Panc1 (cell line): Measurements from ENCODE around the gene HOXA2.

Source experiments
- POLR2AphosphoS5 ChIP-seq: IDR thresholded peaks from 2 replicates; pipeline ENCODE4 v1.6.1; 2012; ENCODE audit warnings: mild to moderate bottlenecking, low read depth, low read length, moderate library complexity
- TF ChIP-seq, protein P1 (sequence below): fragments of 450-650 bp; IDR thresholded peaks from 2 replicates; pipeline ENCODE4 v1.5.1; 2017; ENCODE audit warnings: mild to moderate bottlenecking
- TF ChIP-seq, protein P2 (sequence below), 2 experiments: IDR thresholded peaks; 2 replicates each; pipeline ENCODE4 v1.6.1; 2011 to 2012; ENCODE audit warnings: low read depth in 2 of 2, control low read depth in 1 of 2, low read length in 1 of 2, mild to moderate bottlenecking in 1 of 2, moderate library complexity in 1 of 2; ENCODE audit not compliant: insufficient read depth in 1 of 2

DNA sequence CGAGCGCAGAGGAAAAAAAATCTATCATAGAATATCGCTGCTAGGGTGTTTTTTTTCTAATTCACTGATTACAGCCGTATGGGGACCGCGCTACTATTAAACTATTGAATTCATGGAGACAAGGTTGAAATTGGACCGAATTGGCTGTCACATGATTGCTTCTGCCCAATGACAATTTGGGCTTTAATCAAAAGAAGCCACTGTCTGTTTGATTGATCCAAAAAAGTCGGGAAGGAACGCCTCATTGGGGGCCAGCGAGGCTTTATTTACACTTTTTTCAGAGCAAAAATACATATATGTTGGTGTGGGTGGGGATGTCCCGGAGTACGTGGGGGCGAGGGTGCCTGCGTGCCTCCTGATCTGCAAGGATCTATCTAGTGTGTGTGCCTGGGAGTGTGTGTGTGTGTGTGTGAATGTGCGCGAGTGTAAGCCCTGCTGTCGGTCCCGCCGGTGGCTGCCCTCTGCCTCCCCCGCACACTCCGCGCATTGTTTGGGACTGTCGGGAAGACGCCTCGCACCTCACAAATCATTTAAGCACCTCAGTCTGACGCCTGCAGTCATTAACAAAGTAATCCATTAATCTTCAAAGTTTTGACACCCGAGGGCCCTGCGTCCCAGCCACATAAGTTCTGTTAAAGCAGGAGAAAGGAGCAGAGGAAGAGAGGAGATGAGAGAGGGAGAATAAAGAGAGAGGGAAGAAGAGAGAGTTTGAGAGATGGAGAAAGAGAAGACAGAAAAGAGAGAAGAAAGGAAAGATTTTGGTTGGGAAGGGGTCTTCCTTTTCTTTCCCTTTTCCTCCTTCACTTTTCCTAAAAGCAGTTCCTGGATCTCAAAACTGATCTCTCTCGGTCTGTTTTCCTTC lies at the start of gene HOXA2:
- TF ChIP-seq, protein P1, sequence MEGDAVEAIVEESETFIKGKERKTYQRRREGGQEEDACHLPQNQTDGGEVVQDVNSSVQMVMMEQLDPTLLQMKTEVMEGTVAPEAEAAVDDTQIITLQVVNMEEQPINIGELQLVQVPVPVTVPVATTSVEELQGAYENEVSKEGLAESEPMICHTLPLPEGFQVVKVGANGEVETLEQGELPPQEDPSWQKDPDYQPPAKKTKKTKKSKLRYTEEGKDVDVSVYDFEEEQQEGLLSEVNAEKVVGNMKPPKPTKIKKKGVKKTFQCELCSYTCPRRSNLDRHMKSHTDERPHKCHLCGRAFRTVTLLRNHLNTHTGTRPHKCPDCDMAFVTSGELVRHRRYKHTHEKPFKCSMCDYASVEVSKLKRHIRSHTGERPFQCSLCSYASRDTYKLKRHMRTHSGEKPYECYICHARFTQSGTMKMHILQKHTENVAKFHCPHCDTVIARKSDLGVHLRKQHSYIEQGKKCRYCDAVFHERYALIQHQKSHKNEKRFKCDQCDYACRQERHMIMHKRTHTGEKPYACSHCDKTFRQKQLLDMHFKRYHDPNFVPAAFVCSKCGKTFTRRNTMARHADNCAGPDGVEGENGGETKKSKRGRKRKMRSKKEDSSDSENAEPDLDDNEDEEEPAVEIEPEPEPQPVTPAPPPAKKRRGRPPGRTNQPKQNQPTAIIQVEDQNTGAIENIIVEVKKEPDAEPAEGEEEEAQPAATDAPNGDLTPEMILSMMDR, result no peak
- no peak; the same call in 1 of the 2 replicates for TF ChIP-seq POLR2AphosphoS5
- TF ChIP-seq, protein P2, sequence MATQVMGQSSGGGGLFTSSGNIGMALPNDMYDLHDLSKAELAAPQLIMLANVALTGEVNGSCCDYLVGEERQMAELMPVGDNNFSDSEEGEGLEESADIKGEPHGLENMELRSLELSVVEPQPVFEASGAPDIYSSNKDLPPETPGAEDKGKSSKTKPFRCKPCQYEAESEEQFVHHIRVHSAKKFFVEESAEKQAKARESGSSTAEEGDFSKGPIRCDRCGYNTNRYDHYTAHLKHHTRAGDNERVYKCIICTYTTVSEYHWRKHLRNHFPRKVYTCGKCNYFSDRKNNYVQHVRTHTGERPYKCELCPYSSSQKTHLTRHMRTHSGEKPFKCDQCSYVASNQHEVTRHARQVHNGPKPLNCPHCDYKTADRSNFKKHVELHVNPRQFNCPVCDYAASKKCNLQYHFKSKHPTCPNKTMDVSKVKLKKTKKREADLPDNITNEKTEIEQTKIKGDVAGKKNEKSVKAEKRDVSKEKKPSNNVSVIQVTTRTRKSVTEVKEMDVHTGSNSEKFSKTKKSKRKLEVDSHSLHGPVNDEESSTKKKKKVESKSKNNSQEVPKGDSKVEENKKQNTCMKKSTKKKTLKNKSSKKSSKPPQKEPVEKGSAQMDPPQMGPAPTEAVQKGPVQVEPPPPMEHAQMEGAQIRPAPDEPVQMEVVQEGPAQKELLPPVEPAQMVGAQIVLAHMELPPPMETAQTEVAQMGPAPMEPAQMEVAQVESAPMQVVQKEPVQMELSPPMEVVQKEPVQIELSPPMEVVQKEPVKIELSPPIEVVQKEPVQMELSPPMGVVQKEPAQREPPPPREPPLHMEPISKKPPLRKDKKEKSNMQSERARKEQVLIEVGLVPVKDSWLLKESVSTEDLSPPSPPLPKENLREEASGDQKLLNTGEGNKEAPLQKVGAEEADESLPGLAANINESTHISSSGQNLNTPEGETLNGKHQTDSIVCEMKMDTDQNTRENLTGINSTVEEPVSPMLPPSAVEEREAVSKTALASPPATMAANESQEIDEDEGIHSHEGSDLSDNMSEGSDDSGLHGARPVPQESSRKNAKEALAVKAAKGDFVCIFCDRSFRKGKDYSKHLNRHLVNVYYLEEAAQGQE (IDR thresholded peaks at IDR 0.05; ENCODE audit: insufficient read depth in 1 of 2, low read depth in 2 of 2, low read length in 1 of 2), result no peak
